ENCODE measurements around the gene PLXND1.

The PLXND1 gene

DNA sequence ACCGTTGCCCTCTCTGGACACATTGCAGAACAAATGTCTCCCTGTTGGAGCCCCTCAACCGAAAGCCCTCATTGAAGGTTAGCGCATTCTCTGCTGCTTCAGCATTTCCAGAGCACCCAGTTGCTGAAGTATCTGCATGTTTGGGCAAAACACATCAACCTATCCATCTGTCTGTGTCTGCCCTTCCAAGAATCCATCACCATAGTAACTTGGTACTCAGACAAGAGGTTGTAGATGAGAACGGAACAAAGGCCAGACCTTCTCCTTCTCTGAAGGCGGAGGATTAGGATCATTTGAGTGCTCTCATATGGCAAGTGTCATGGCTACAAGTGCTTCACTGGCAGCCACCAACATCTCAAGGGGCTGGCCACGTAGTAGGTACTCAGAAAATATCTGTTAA lies 101.1 kb downstream of the PLXND1 start:
- POLR2A ChIA-PET, result no interaction called here
- DNase-seq (ENCODE audit: low read depth, low spot score), result no peak
- CTCF ChIA-PET, result no interaction called here
- H3K4me3 ChIP-seq (ENCODE audit: low read depth, low read length), result no peak overlapping the region
- TF ChIP-seq, protein P1, sequence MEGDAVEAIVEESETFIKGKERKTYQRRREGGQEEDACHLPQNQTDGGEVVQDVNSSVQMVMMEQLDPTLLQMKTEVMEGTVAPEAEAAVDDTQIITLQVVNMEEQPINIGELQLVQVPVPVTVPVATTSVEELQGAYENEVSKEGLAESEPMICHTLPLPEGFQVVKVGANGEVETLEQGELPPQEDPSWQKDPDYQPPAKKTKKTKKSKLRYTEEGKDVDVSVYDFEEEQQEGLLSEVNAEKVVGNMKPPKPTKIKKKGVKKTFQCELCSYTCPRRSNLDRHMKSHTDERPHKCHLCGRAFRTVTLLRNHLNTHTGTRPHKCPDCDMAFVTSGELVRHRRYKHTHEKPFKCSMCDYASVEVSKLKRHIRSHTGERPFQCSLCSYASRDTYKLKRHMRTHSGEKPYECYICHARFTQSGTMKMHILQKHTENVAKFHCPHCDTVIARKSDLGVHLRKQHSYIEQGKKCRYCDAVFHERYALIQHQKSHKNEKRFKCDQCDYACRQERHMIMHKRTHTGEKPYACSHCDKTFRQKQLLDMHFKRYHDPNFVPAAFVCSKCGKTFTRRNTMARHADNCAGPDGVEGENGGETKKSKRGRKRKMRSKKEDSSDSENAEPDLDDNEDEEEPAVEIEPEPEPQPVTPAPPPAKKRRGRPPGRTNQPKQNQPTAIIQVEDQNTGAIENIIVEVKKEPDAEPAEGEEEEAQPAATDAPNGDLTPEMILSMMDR (IDR thresholded peaks at IDR 0.05; ENCODE audit: insufficient read depth, low read length, missing control alignments), result no peak

All from AG04449 (cell line).